ENCODE data around the gene CIDEC. TPM values are rescaled to one million over a fixed set of nuclear protein-coding genes. Genes with fewer than 3 reads are reported as not detected.
A peak's percentile ranks its signal among the peaks of the same experiment; 100 is the strongest.

CIDEC gene
- total and polyA plus RNA-seq, 2 of the 13 experiments (the other 11 are each of a cell fraction or from before 2014, with no cell fraction given): 2.5 to 10.4 TPM

DNA sequence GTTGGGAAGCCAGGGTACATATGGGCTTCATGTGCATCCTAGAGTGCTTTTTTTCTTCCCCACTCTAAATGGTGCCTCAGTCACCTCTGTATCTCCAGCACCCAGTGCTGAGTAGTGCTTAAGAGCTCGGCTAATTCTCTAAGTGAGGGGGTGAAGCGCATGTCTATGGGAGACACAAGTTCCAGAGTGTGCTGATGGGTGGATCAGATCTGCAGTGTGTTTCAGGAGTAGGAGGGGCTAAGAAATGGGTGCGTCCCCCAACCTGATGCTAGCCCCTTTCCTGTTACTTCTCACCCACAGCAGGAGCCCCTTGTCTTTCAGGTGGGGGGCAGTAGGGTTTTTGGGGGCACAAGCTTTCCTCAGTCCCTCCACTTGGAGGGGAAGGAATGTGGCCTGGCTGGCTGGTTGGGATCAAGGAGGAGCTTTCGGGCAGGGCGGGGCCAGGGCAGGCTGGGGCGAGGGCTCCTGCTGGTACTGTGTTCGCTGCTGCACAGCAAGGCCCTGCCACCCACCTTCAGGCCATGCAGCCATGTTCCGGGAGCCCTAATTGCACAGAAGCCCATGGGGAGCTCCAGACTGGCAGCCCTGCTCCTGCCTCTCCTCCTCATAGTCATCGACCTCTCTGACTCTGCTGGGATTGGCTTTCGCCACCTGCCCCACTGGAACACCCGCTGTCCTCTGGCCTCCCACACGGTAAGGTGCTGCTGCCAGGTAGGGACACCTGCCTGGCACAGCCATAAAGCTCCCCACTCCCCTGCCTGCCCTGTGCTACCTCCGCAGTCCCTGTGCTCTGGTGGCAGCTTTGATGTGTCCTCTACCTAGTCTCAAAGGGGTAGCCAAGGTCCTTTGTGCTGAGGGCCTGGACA lies 22.6 kb upstream of the CIDEC start, which contains the start of gene IL17RE (continued):
- TF ChIP-seq PCBP1 (IDR thresholded peaks at IDR 0.05; ENCODE audit: borderline replicate concordance, low read depth, low read length) (no peak), ETV6 (CRISPR knock-in tag; conservative IDR thresholded peaks at IDR 0.05) (no peak), RXRA (CRISPR knock-in tag; IDR thresholded peaks at IDR 0.05) (peak; percentile 29; the same call in 1 of the 2 replicates), ARHGAP35 (CRISPR knock-in tag; IDR thresholded peaks at IDR 0.05; ENCODE audit: borderline replicate concordance) (0 out of 2 replicates have a peak, but pooled peaks have one; percentile 25), ZNF724P (CRISPR knock-in tag; IDR thresholded peaks at IDR 0.05; ENCODE audit: borderline replicate concordance) (no peak), NFE2 (CRISPR knock-in tag; IDR thresholded peaks at IDR 0.05) (no peak), ZNF138 (CRISPR knock-in tag; IDR thresholded peaks at IDR 0.05; ENCODE audit: low read depth) (0 out of 2 replicates have a peak, but pooled peaks have one; percentile 12), XRCC5 (optimal IDR thresholded peaks at IDR 0.05; ENCODE audit: low read length) (peak; percentile 31), HNRNPUL1 (IDR thresholded peaks at IDR 0.05; ENCODE audit: low read depth, low read length) (no peak), ZKSCAN5 (CRISPR knock-in tag; IDR thresholded peaks at IDR 0.05) (no peak), EEA1 (CRISPR knock-in tag; IDR thresholded peaks at IDR 0.05; ENCODE audit: borderline replicate concordance) (no peak), ASH2L (IDR thresholded peaks at IDR 0.05; ENCODE audit: insufficient read length, low read depth, low read length) (no peak), MATR3 (CRISPR knock-in tag; IDR thresholded peaks at IDR 0.05) (no peak)
- TF ChIP-seq, protein P1, sequence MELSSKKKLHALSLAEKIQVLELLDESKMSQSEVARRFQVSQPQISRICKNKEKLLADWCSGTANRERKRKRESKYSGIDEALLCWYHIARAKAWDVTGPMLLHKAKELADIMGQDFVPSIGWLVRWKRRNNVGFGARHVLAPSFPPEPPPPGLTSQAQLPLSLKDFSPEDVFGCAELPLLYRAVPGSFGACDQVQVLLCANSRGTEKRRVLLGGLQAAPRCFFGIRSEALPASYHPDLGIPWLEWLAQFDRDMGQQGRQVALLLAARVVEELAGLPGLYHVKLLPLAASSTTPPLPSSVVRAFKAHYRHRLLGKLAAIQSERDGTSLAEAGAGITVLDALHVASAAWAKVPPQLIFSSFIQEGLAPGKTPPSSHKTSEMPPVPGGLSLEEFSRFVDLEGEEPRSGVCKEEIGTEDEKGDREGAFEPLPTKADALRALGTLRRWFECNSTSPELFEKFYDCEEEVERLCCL (CRISPR knock-in tag; IDR thresholded peaks at IDR 0.05; ENCODE audit: borderline replicate concordance): no peak
- TF ChIP-seq, protein P2, sequence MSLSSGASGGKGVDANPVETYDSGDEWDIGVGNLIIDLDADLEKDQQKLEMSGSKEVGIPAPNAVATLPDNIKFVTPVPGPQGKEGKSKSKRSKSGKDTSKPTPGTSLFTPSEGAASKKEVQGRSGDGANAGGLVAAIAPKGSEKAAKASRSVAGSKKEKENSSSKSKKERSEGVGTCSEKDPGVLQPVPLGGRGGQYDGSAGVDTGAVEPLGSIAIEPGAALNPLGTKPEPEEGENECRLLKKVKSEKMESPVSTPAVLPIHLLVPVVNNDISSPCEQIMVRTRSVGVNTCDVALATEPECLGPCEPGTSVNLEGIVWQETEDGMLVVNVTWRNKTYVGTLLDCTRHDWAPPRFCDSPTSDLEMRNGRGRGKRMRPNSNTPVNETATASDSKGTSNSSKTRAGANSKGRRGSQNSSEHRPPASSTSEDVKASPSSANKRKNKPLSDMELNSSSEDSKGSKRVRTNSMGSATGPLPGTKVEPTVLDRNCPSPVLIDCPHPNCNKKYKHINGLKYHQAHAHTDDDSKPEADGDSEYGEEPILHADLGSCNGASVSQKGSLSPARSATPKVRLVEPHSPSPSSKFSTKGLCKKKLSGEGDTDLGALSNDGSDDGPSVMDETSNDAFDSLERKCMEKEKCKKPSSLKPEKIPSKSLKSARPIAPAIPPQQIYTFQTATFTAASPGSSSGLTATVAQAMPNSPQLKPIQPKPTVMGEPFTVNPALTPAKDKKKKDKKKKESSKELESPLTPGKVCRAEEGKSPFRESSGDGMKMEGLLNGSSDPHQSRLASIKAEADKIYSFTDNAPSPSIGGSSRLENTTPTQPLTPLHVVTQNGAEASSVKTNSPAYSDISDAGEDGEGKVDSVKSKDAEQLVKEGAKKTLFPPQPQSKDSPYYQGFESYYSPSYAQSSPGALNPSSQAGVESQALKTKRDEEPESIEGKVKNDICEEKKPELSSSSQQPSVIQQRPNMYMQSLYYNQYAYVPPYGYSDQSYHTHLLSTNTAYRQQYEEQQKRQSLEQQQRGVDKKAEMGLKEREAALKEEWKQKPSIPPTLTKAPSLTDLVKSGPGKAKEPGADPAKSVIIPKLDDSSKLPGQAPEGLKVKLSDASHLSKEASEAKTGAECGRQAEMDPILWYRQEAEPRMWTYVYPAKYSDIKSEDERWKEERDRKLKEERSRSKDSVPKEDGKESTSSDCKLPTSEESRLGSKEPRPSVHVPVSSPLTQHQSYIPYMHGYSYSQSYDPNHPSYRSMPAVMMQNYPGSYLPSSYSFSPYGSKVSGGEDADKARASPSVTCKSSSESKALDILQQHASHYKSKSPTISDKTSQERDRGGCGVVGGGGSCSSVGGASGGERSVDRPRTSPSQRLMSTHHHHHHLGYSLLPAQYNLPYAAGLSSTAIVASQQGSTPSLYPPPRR (CRISPR knock-in tag; IDR thresholded peaks at IDR 0.05; ENCODE audit: borderline replicate concordance): no peak
- TF ChIP-seq, protein P3, sequence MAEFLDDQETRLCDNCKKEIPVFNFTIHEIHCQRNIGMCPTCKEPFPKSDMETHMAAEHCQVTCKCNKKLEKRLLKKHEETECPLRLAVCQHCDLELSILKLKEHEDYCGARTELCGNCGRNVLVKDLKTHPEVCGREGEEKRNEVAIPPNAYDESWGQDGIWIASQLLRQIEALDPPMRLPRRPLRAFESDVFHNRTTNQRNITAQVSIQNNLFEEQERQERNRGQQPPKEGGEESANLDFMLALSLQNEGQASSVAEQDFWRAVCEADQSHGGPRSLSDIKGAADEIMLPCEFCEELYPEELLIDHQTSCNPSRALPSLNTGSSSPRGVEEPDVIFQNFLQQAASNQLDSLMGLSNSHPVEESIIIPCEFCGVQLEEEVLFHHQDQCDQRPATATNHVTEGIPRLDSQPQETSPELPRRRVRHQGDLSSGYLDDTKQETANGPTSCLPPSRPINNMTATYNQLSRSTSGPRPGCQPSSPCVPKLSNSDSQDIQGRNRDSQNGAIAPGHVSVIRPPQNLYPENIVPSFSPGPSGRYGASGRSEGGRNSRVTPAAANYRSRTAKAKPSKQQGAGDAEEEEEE (CRISPR knock-in tag; IDR thresholded peaks at IDR 0.05; ENCODE audit: borderline replicate concordance): no peak
- TF ChIP-seq, protein P4, sequence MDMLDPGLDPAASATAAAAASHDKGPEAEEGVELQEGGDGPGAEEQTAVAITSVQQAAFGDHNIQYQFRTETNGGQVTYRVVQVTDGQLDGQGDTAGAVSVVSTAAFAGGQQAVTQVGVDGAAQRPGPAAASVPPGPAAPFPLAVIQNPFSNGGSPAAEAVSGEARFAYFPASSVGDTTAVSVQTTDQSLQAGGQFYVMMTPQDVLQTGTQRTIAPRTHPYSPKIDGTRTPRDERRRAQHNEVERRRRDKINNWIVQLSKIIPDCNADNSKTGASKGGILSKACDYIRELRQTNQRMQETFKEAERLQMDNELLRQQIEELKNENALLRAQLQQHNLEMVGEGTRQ (IDR thresholded peaks at IDR 0.05; ENCODE audit: low read depth, low read length): no peak
- TF ChIP-seq, protein P4 (CRISPR knock-in tag; IDR thresholded peaks at IDR 0.05; ENCODE audit: borderline replicate concordance): no peak

Measured in HepG2 (cell line).